HepG2 (cell line): ENCODE measurements around the gene SLC28A1. TPM values are rescaled to one million over a fixed set of nuclear protein-coding genes. Genes with fewer than 3 reads are reported as not detected.

Source experiments
- ATF3 ChIP-seq: sonication (generic); formaldehyde crosslinking; IDR thresholded peaks from 2 replicates; pipeline ENCODE4 v1.4.0; 2020; ENCODE audit warnings: missing genetic modification reagents
- ELF4 ChIP-seq: sonication (generic); formaldehyde crosslinking; IDR thresholded peaks from 2 replicates; pipeline ENCODE4 v1.5.0; 2020; ENCODE audit warnings: missing genetic modification reagents, mild to moderate bottlenecking, moderate library complexity, borderline replicate concordance
- GATAD1 ChIP-seq: IDR thresholded peaks from 2 replicates; pipeline ENCODE4 v1.6.1; 2016; ENCODE audit warnings: missing genetic modification reagents, missing compliant biosample characterization
- RXRA ChIP-seq: sonication (generic); formaldehyde crosslinking; IDR thresholded peaks from 2 replicates; pipeline ENCODE4 v1.5.1; 2020; ENCODE audit warnings: missing genetic modification reagents
- SOX5 ChIP-seq: IDR thresholded peaks from 2 replicates; pipeline ENCODE4 v1.6.1; 2016; ENCODE audit warnings: borderline replicate concordance
- SPEN ChIP-seq: sonication (generic); formaldehyde crosslinking; IDR thresholded peaks from 2 replicates; pipeline ENCODE4 v1.5.1; 2020; ENCODE audit warnings: low read depth, mild to moderate bottlenecking, missing genetic modification reagents
- TFDP2 ChIP-seq: sonication (generic); formaldehyde crosslinking; IDR thresholded peaks from 2 replicates; pipeline ENCODE4 v1.4.0; 2020; ENCODE audit warnings: missing genetic modification reagents
- TOPORS ChIP-seq: sonication (generic); formaldehyde crosslinking; IDR thresholded peaks from 2 replicates; pipeline ENCODE4 v1.8.0; 2023; ENCODE audit warnings: mild to moderate bottlenecking, missing genetic modification reagents
- ZBED4 ChIP-seq: sonication (generic); formaldehyde crosslinking; IDR thresholded peaks from 2 replicates; pipeline ENCODE4 v1.4.0; 2020; ENCODE audit warnings: missing genetic modification reagents, borderline replicate concordance
- ZBTB4 ChIP-seq: sonication (generic); formaldehyde crosslinking; IDR thresholded peaks from 2 replicates; pipeline ENCODE4 v1.4.0; 2020; ENCODE audit warnings: missing genetic modification reagents, mild to moderate bottlenecking, borderline replicate concordance
- ZNF292 ChIP-seq: sonication (generic); formaldehyde crosslinking; IDR thresholded peaks from 2 replicates; pipeline ENCODE4 v1.8.1; 2022; ENCODE audit warnings: mild to moderate bottlenecking, low read depth, missing genetic modification reagents, borderline replicate concordance
- polyA plus RNA-seq, 8 experiments: library from polyadenylated mRNA; depleted of rRNA in 3 of 8; stranded (reverse) in 7 of 8; unstranded in 1 of 8; fragments of >200 nt; fragmentation: Illumina TruSeq in 4 of 8; extraction: Trizol in 4 of 8; gene quantifications; 2 replicates each; pipeline versions ENCODE4 v1.2.1 to v1.2.3, GENCODE V29; 2011 to 2016; ENCODE audit warnings: low read depth in 4 of 8, missing spikeins in 1 of 8, mixed read lengths in 1 of 8; ENCODE audit not compliant: insufficient read depth in 1 of 8
- total RNA-seq, 5 experiments: library from RNA; depleted of rRNA; stranded (reverse); fragments of >200 nt; fragmentation: Illumina TruSeq; extraction: Trizol; gene quantifications; 2 replicates each; pipeline ENCODE4 v1.2.3, GENCODE V29; 2016; ENCODE audit warnings: low read depth in 1 of 5
- TF ChIP-seq, protein P1 (sequence below): sonication (generic); formaldehyde crosslinking; IDR thresholded peaks from 2 replicates; pipeline ENCODE4 v1.9.0; 2021; ENCODE audit warnings: mild to moderate bottlenecking, missing genetic modification reagents

SLC28A1 gene
- total and polyA plus RNA-seq, 2 of the 13 experiments (the other 11 are each of a cell fraction or from before 2014, with no cell fraction given): 0.31 to 5.8 TPM

GRCh38 chr15:84929795-84930603, 45.5 kb downstream of the SLC28A1 start (continued):
- TF ChIP-seq, protein P1, sequence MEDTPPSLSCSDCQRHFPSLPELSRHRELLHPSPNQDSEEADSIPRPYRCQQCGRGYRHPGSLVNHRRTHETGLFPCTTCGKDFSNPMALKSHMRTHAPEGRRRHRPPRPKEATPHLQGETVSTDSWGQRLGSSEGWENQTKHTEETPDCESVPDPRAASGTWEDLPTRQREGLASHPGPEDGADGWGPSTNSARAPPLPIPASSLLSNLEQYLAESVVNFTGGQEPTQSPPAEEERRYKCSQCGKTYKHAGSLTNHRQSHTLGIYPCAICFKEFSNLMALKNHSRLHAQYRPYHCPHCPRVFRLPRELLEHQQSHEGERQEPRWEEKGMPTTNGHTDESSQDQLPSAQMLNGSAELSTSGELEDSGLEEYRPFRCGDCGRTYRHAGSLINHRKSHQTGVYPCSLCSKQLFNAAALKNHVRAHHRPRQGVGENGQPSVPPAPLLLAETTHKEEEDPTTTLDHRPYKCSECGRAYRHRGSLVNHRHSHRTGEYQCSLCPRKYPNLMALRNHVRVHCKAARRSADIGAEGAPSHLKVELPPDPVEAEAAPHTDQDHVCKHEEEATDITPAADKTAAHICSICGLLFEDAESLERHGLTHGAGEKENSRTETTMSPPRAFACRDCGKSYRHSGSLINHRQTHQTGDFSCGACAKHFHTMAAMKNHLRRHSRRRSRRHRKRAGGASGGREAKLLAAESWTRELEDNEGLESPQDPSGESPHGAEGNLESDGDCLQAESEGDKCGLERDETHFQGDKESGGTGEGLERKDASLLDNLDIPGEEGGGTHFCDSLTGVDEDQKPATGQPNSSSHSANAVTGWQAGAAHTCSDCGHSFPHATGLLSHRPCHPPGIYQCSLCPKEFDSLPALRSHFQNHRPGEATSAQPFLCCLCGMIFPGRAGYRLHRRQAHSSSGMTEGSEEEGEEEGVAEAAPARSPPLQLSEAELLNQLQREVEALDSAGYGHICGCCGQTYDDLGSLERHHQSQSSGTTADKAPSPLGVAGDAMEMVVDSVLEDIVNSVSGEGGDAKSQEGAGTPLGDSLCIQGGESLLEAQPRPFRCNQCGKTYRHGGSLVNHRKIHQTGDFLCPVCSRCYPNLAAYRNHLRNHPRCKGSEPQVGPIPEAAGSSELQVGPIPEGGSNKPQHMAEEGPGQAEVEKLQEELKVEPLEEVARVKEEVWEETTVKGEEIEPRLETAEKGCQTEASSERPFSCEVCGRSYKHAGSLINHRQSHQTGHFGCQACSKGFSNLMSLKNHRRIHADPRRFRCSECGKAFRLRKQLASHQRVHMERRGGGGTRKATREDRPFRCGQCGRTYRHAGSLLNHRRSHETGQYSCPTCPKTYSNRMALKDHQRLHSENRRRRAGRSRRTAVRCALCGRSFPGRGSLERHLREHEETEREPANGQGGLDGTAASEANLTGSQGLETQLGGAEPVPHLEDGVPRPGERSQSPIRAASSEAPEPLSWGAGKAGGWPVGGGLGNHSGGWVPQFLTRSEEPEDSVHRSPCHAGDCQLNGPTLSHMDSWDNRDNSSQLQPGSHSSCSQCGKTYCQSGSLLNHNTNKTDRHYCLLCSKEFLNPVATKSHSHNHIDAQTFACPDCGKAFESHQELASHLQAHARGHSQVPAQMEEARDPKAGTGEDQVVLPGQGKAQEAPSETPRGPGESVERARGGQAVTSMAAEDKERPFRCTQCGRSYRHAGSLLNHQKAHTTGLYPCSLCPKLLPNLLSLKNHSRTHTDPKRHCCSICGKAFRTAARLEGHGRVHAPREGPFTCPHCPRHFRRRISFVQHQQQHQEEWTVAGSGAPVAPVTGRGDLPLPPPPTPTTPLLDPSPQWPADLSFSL (CRISPR knock-in tag): peak; percentile 90
- no peak for TF ChIP-seq TFDP2
- peak; percentile 79; the same call in 1 of the 2 replicates for TF ChIP-seq ZNF292
- no peak for TF ChIP-seq ZBTB4 (CRISPR knock-in tag)
- TF ChIP-seq SPEN (CRISPR knock-in tag): peak; percentile 64; the same call in 1 of the 2 replicates
- TF ChIP-seq GATAD1 (CRISPR knock-in tag): no peak
- TF ChIP-seq ELF4: no peak
- no peak for TF ChIP-seq TOPORS (CRISPR knock-in tag)
- TF ChIP-seq ZBED4 (CRISPR knock-in tag): peak; percentile 53; the same call in 1 of the 2 replicates
- 0 out of 2 replicates have a peak, but pooled peaks have one; percentile 24 for TF ChIP-seq ATF3 (CRISPR knock-in tag)
- TF ChIP-seq RXRA (CRISPR knock-in tag): peak; percentile 98
- peak; percentile 62; the same call in 1 of the 2 replicates for TF ChIP-seq SOX5 (CRISPR knock-in tag)
